Stimulated activated effector memory CD8-positive, alpha-beta T cell treated with anti-CD3 and anti-CD28 coated beads, Interleukin-12 subunit alpha, Interleukin-12 subunit beta, amount 100 ng/mL, for 72 hours (primary cell): ENCODE measurements around the gene HPS5.
"Not testable (repeated sequence)": the region's sequence is repeated elsewhere in the genome, so short reads cannot be mapped to it uniquely, and the experiment has no call there.

Experiments used
- ATAC-seq: fragments of 150-1000 bp; cut with Tn5 transposase; 2 replicates; pipeline ENCODE4 v1.10.0; 2021
- DNase-seq, 2 donors: peaks; one replicate each; pipeline ENCODE4 v3.0.0; 2021 to 2022; ENCODE audit warnings: low spot score in 2 of 2
- H3K27ac Mint-ChIP-seq: one replicate; pipeline ENCODE4 v1.8.0; 2022; ENCODE audit warnings: mild to moderate bottlenecking, mixed read lengths
- H3K36me3 Mint-ChIP-seq: one replicate; pipeline ENCODE4 v1.8.0; 2022; ENCODE audit warnings: mild to moderate bottlenecking, mixed read lengths
- H3K4me1 Mint-ChIP-seq: one replicate; pipeline ENCODE4 v1.8.0; 2022; ENCODE audit warnings: mixed read lengths
- H3K4me3 Mint-ChIP-seq: one replicate; pipeline ENCODE4 v1.8.0; 2022; ENCODE audit warnings: mild to moderate bottlenecking, mixed read lengths
- H3K9me3 Mint-ChIP-seq: one replicate; pipeline ENCODE4 v1.8.0; 2022; ENCODE audit warnings: mixed read lengths

Gene HPS5

GRCh38 chr11:18309691-18310090, 12.2 kb downstream of the HPS5 start:
- Mint-ChIP-seq H3K4me3 (no peak overlapping the region), H3K4me1 (peaks cover 2% of the 10 kb centered on the region), H3K36me3 (peaks cover 80% of the 10 kb centered on the region), H3K27ac (no peak overlapping the region), H3K9me3 (no peaks in the 10 kb centered on the region)
- no peak for ATAC-seq
- DNase-seq = no peak

- Mint-ChIP-seq H3K4me3 (no peak overlapping the region), H3K9me3 (no peaks in the 10 kb centered on the region), H3K4me1 (no peaks in the 10 kb centered on the region), H3K36me3 (peaks cover 94% of the 10 kb centered on the region), H3K27ac (peak overlapping the region; percentile 56)
- DNase-seq = no peak
- ATAC-seq = no peak
Observed at GRCh38 chr11:18308242-18308641, 13.7 kb downstream of the HPS5 start.

GRCh38 chr11:18307461-18308139, 14.3 kb downstream of the HPS5 start:
- ATAC-seq = no peak
- H3K4me3 Mint-ChIP-seq = no peak overlapping the region
- peak overlapping the region; percentile 56 for H3K27ac Mint-ChIP-seq
- H3K4me1 Mint-ChIP-seq = no peaks in the 10 kb centered on the region
- no peaks in the 10 kb centered on the region for H3K9me3 Mint-ChIP-seq
- DNase-seq = no peak
- H3K36me3 Mint-ChIP-seq = peaks cover 97% of the 10 kb centered on the region

GRCh38 chr11:18304745-18305144, 17.2 kb downstream of the HPS5 start:
- Mint-ChIP-seq H3K27ac (no peak overlapping the region), H3K4me3 (no peak overlapping the region), H3K4me1 (no peaks in the 10 kb centered on the region), H3K36me3 (peaks cover 97% of the 10 kb centered on the region), H3K9me3 (no peaks in the 10 kb centered on the region)
- DNase-seq = no peak
- no peak for ATAC-seq

- Mint-ChIP-seq H3K4me1 (no peaks in the 10 kb centered on the region), H3K9me3 (no peaks in the 10 kb centered on the region), H3K27ac (no peak overlapping the region), H3K36me3 (peaks cover 97% of the 10 kb centered on the region), H3K4me3 (no peak overlapping the region)
- ATAC-seq (no peak), DNase-seq (no peak)
Observed at GRCh38 chr11:18299721-18300120, 22.2 kb downstream of the HPS5 start.

GRCh38 chr11:18295316-18295715, 26.6 kb downstream of the HPS5 start:
- Mint-ChIP-seq H3K9me3 (no peaks in the 10 kb centered on the region), H3K27ac (no peak overlapping the region), H3K4me3 (no peak overlapping the region), H3K36me3 (peaks cover 96% of the 10 kb centered on the region), H3K4me1 (no peaks in the 10 kb centered on the region)
- DNase-seq (no peak), ATAC-seq (no peak)

GRCh38 chr11:18294862-18295261, 27.1 kb downstream of the HPS5 start:
- Mint-ChIP-seq H3K36me3 (peaks cover 94% of the 10 kb centered on the region), H3K4me1 (no peaks in the 10 kb centered on the region), H3K4me3 (no peak overlapping the region), H3K9me3 (no peaks in the 10 kb centered on the region), H3K27ac (no peak overlapping the region)
- no peak for DNase-seq
- peak; percentile 82 for ATAC-seq

- ATAC-seq (no peak), DNase-seq (no peak)
- no peaks in the 10 kb centered on the region for H3K4me1 Mint-ChIP-seq
- peaks cover 82% of the 10 kb centered on the region for H3K36me3 Mint-ChIP-seq
- no peak overlapping the region for H3K4me3 Mint-ChIP-seq
- no peak overlapping the region for H3K27ac Mint-ChIP-seq
- no peaks in the 10 kb centered on the region for H3K9me3 Mint-ChIP-seq
Observed at GRCh38 chr11:18288911-18289310, 33.0 kb downstream of the HPS5 start.

- Mint-ChIP-seq H3K9me3 (no peaks in the 10 kb centered on the region), H3K4me1 (peaks cover under 1% of the 10 kb centered on the region), H3K27ac (no peak overlapping the region), H3K36me3 (peaks cover 86% of the 10 kb centered on the region), H3K4me3 (no peak overlapping the region)
- ATAC-seq = no peak
- no peak for DNase-seq
Observed at GRCh38 chr11:18285841-18286240, 36.1 kb downstream of the HPS5 start.

GRCh38 chr11:18282626-18283025, 39.3 kb downstream of the HPS5 start:
- ATAC-seq (no peak), DNase-seq (no peak)
- no peak overlapping the region for H3K27ac Mint-ChIP-seq
- H3K9me3 Mint-ChIP-seq = no peaks in the 10 kb centered on the region
- peaks cover 8% of the 10 kb centered on the region for H3K4me1 Mint-ChIP-seq
- H3K36me3 Mint-ChIP-seq = peaks cover 91% of the 10 kb centered on the region
- H3K4me3 Mint-ChIP-seq = no peak overlapping the region

- H3K27ac Mint-ChIP-seq = peak overlapping the region; percentile 78
- H3K4me1 Mint-ChIP-seq = peaks cover 8% of the 10 kb centered on the region
- peaks cover 71% of the 10 kb centered on the region for H3K36me3 Mint-ChIP-seq
- ATAC-seq (peak; percentile 64), DNase-seq (no peak)
- H3K4me3 Mint-ChIP-seq = no peak overlapping the region
- H3K9me3 Mint-ChIP-seq = no peaks in the 10 kb centered on the region
Observed at GRCh38 chr11:18280438-18281045, 41.4 kb downstream of the HPS5 start.

GRCh38 chr11:18277565-18278271, 44.2 kb downstream of the HPS5 start:
- no peak overlapping the region for H3K4me3 Mint-ChIP-seq

GRCh38 chr11:18271206-18271605, 50.7 kb downstream of the HPS5 start:
- ATAC-seq (no peak), DNase-seq (no peak)
- Mint-ChIP-seq H3K36me3 (no peaks in the 10 kb centered on the region), H3K4me3 (no peak overlapping the region), H3K4me1 (peaks cover 8% of the 10 kb centered on the region), H3K27ac (peak overlapping the region; percentile 42), H3K9me3 (no peaks in the 10 kb centered on the region)

More at GRCh38 chr11:18277565-18278271, 44.2 kb downstream of the HPS5 start:
- H3K36me3 Mint-ChIP-seq = peaks cover 42% of the 10 kb centered on the region
- H3K4me1 Mint-ChIP-seq = peaks cover 8% of the 10 kb centered on the region
- H3K27ac Mint-ChIP-seq = no peak overlapping the region
- DNase-seq (no peak), ATAC-seq (no peak)
- H3K9me3 Mint-ChIP-seq = no peaks in the 10 kb centered on the region

- Mint-ChIP-seq H3K4me1 (peaks cover 11% of the 10 kb centered on the region), H3K4me3 (no peak overlapping the region), H3K36me3 (no peaks in the 10 kb centered on the region), H3K9me3 (no peaks in the 10 kb centered on the region), H3K27ac (peak overlapping the region; percentile 42)
- ATAC-seq = no peak
- no peak for DNase-seq
Observed at GRCh38 chr11:18270102-18270501, 51.8 kb downstream of the HPS5 start.

GRCh38 chr11:18269252-18269651, 52.7 kb downstream of the HPS5 start:
- H3K4me3 Mint-ChIP-seq, H3K9me3 Mint-ChIP-seq, ATAC-seq, H3K27ac Mint-ChIP-seq, H3K36me3 Mint-ChIP-seq, DNase-seq: not testable (repeated sequence)
- H3K4me1 Mint-ChIP-seq = peaks cover 19% of the 10 kb centered on the region
